SK-N-SH (cell line): ENCODE data around the gene MAB21L3. TPM values are rescaled to one million over a fixed set of nuclear protein-coding genes. Genes with fewer than 3 reads are reported as not detected.

Source experiments
- CTCF ChIA-PET: fragments of 300-600, 350-600 bp; formaldehyde crosslinking; extraction: SDS; loops from one replicate; lab custom pipeline; 2021; lab: Yijun Ruan, JAX
- POLR2A ChIA-PET: fragments of 350-600 bp; sonication (Branson Sonifier 250); formaldehyde crosslinking; extraction: SDS; loops from one replicate; lab custom pipeline; 2020; ENCODE audit warnings: antibody characterized with exemption, inconsistent platforms; lab: Yijun Ruan, JAX
- DNase-seq: peaks from one replicate; pipeline ENCODE4 v3.0.0; 2012
- H2AFZ ChIP-seq: fragments of 200-600 bp; sonication (generic); 2 replicates; pipeline ENCODE4 v1.8.1; 2016; ENCODE audit warnings: antibody characterized with exemption, mild to moderate bottlenecking, low read depth
- H3F3A ChIP-seq: fragments of 200-600 bp; sonication (generic); replicated peaks from 2 replicates; pipeline ENCODE3; 2016; ENCODE audit warnings: antibody characterized with exemption, mild to moderate bottlenecking; ENCODE audit not compliant: insufficient read depth
- H3K27ac ChIP-seq, 2 experiments: fragments of 200-500 bp in 1 of 2; fragments of 200-600 bp in 1 of 2; sonication (Bioruptor generic) in 1 of 2; sonication (generic), shearing (Covaris generic) in 1 of 2; 2 replicates each; pipeline versions ENCODE4 v1.5.1 to v1.6.1; 2014 to 2016; ENCODE audit warnings: low read depth in 2 of 2, inconsistent platforms in 1 of 2, low read length in 1 of 2, mild to moderate bottlenecking in 1 of 2, mixed read lengths in 1 of 2
- H3K27me3 ChIP-seq: fragments of 200-600 bp; sonication (generic), shearing (Covaris generic); 2 replicates; pipeline ENCODE4 v1.6.1; 2016; ENCODE audit warnings: mixed run types; ENCODE audit not compliant: insufficient read depth
- H3K36me3 ChIP-seq, 2 experiments: fragments of 200-500 bp in 1 of 2; fragments of 200-600 bp in 1 of 2; sonication (Bioruptor generic) in 1 of 2; sonication (generic) in 1 of 2; replicated peaks in 1 of 2; 2 replicates each; pipeline versions ENCODE3 to v1.5.1; 2014 to 2016; ENCODE audit warnings: low read length in 1 of 2, mild to moderate bottlenecking in 1 of 2; ENCODE audit not compliant: insufficient read depth in 2 of 2, control insufficient read depth in 1 of 2
- H3K4me1 ChIP-seq, 2 experiments: fragments of 200-500 bp in 1 of 2; fragments of 200-600 bp in 1 of 2; sonication (Bioruptor generic) in 1 of 2; sonication (generic), shearing (Covaris generic) in 1 of 2; 2 replicates each; pipeline versions ENCODE4 v1.5.1 to v1.6.1; 2014 to 2016; ENCODE audit warnings: low read depth in 1 of 2, low read length in 1 of 2, mixed run types in 1 of 2; ENCODE audit not compliant: insufficient read depth in 2 of 2, control insufficient read depth in 1 of 2
- H3K4me2 ChIP-seq: fragments of 200-600 bp; sonication (generic), shearing (Covaris generic); 2 replicates; pipeline ENCODE4 v1.6.1; 2017; ENCODE audit warnings: mixed run types
- H3K4me3 ChIP-seq, 2 experiments: fragments of 200-500 bp in 1 of 2; fragments of 200-600 bp in 1 of 2; sonication (Bioruptor generic) in 1 of 2; sonication (generic), shearing (Covaris generic) in 1 of 2; 2 replicates each; pipeline versions ENCODE4 v1.5.1 to v1.8.1; 2014 to 2016; ENCODE audit warnings: low read depth in 2 of 2, inconsistent platforms in 1 of 2, low read length in 1 of 2, mild to moderate bottlenecking in 1 of 2, mixed read lengths in 1 of 2, moderate library complexity in 1 of 2
- H3K79me2 ChIP-seq: fragments of 200-600 bp; sonication (generic); 2 replicates; pipeline ENCODE4 v1.8.1; 2017; ENCODE audit warnings: mild to moderate bottlenecking; ENCODE audit not compliant: insufficient read depth
- H3K9ac ChIP-seq: fragments of 200-600 bp; sonication (generic); 2 replicates; pipeline ENCODE4 v1.6.1; 2017; ENCODE audit warnings: mixed run types
- H3K9me2 ChIP-seq: fragments of 200-600 bp; sonication (generic); 2 replicates; pipeline ENCODE4 v1.6.1; 2017; ENCODE audit warnings: mixed run types
- H3K9me3 ChIP-seq: fragments of 200-600 bp; sonication (generic); 2 replicates; pipeline ENCODE4 v1.6.1; 2017; ENCODE audit warnings: mixed run types, mild to moderate bottlenecking, moderate library complexity
- H4K20me1 ChIP-seq: fragments of 200-600 bp; sonication (generic); 2 replicates; pipeline ENCODE4 v1.6.1; 2017; ENCODE audit warnings: mild to moderate bottlenecking, mixed run types; ENCODE audit not compliant: insufficient read depth
- ELF1 ChIP-seq: IDR thresholded peaks from 2 replicates; pipeline ENCODE4 v1.4.0; 2012
- EP300 ChIP-seq, 2 experiments: IDR thresholded peaks; 2 replicates each; pipeline versions ENCODE4 v1.4.0 to v1.6.1; 2012; ENCODE audit warnings: borderline replicate concordance in 1 of 2, low read depth in 1 of 2, low read length in 1 of 2
- FOSL2 ChIP-seq: IDR thresholded peaks from 2 replicates; pipeline ENCODE4 v1.4.0; 2012; ENCODE audit warnings: low read depth, mild to moderate bottlenecking, moderate library complexity, borderline replicate concordance
- FOXJ3 ChIP-seq: sonication (generic); formaldehyde crosslinking; IDR thresholded peaks from 2 replicates; pipeline ENCODE4 v1.5.1; 2020; ENCODE audit warnings: mild to moderate bottlenecking, missing genetic modification reagents
- FOXM1 ChIP-seq: IDR thresholded peaks from 2 replicates; pipeline ENCODE4 v1.4.0; 2012; ENCODE audit warnings: low read depth, mild to moderate bottlenecking
- JUND ChIP-seq: IDR thresholded peaks from 2 replicates; pipeline ENCODE4 v1.4.0; 2012
- MAX ChIP-seq: IDR thresholded peaks from 2 replicates; pipeline ENCODE4 v1.4.0; 2012; ENCODE audit warnings: low read depth
- NFIC ChIP-seq: IDR thresholded peaks from 2 replicates; pipeline ENCODE4 v1.4.0; 2012; ENCODE audit warnings: borderline replicate concordance
- PBX3 ChIP-seq: IDR thresholded peaks from 2 replicates; pipeline ENCODE4; 2012
- POLR2AphosphoS5 ChIP-seq: IDR thresholded peaks from 2 replicates; pipeline ENCODE4 v1.6.1; 2012; ENCODE audit warnings: low read depth, low read length
- RAD21 ChIP-seq: IDR thresholded peaks from 2 replicates; pipeline ENCODE4 v1.6.1; 2012; ENCODE audit warnings: mild to moderate bottlenecking, low read length
- REST ChIP-seq: IDR thresholded peaks from 2 replicates; pipeline ENCODE4 v1.6.1; 2012; ENCODE audit warnings: mild to moderate bottlenecking, low read depth, low read length, moderate library complexity
- SIN3A ChIP-seq: IDR thresholded peaks from 2 replicates; pipeline ENCODE4 v1.6.1; 2012; ENCODE audit warnings: low read depth, mild to moderate bottlenecking, low read length, moderate library complexity, borderline replicate concordance
- USF1 ChIP-seq: IDR thresholded peaks from 2 replicates; pipeline ENCODE4 v1.4.0; 2012; ENCODE audit warnings: low read depth, borderline replicate concordance
- YY1 ChIP-seq: IDR thresholded peaks from 2 replicates; pipeline ENCODE4 v1.4.0; 2012; ENCODE audit warnings: low read depth, mild to moderate bottlenecking
- WGBS: methylation state at CpG from one replicate; pipeline ENCODE4 v1.1.6; 2017; ENCODE audit warnings: low lambda C conversion rate; 5-methylcytosine and 5-hydroxymethylcytosine counted together
- polyA plus RNA-seq, 3 experiments: library from polyadenylated mRNA; depleted of rRNA; stranded (reverse); fragments of >200 nt; gene quantifications; 2 replicates each; pipeline ENCODE4 v1.2.3, GENCODE V29; 2012

The MAB21L3 gene
- polyA plus RNA-seq, 1 of the 3 experiments (the other 2 are of a cell fraction) = not detected

- DNase-seq = no peak
- ChIA-PET CTCF (interaction anchor here (1.1 kb wide), 1 partner anchor 9 kb away, joined by 6 read pairs; no protein-coding TSS in a partner anchor), POLR2A (no interaction called here)
- peaks cover 0 to 24% of the 10 kb centered on the region in 2 experiments; a peak in 1 of 4 replicates for H3K4me1 ChIP-seq
- no peaks in the 10 kb centered on the region for H3K79me2 ChIP-seq
- H3K27ac ChIP-seq = no peak overlapping the region
- no peaks in the 10 kb centered on the region for H3K9me2 ChIP-seq
- no peaks in the 10 kb centered on the region for H3F3A ChIP-seq
- no peaks in the 10 kb centered on the region for H4K20me1 ChIP-seq
- WGBS = 16% methylated on average over 2 of the region's 2 CpGs
- H3K9me3 ChIP-seq = no peaks in the 10 kb centered on the region
- no peak overlapping the region for H3K4me3 ChIP-seq
- H3K36me3 ChIP-seq = no peaks in the 10 kb centered on the region
- no peaks in the 10 kb centered on the region for H3K27me3 ChIP-seq
- H2AFZ ChIP-seq = no peak overlapping the region
- no peak overlapping the region for H3K9ac ChIP-seq
- no peak overlapping the region for H3K4me2 ChIP-seq
- no peak for TF ChIP-seq EP300 (IDR thresholded peaks at IDR 0.05; ENCODE audit: borderline replicate concordance in 1 of 2, low read depth in 1 of 2, low read length in 1 of 2)
- TF ChIP-seq FOXJ3 (CRISPR knock-in tag) = no peak
- no peak for TF ChIP-seq MAX
- no peak for TF ChIP-seq ELF1
- no peak for TF ChIP-seq USF1
- TF ChIP-seq PBX3 = no peak
- TF ChIP-seq YY1 = no peak
These were observed 50.2 kb downstream of the MAB21L3 start for GRCh38 chr1:116161390-116161789.

GRCh38 chr1:116161877-116162390, 50.7 kb downstream of the MAB21L3 start:
- no peak overlapping the region for H3K27ac ChIP-seq
- no peak overlapping the region for H3K9ac ChIP-seq
- no peaks in the 10 kb centered on the region for H3K27me3 ChIP-seq
- H3K4me3 ChIP-seq = no peak overlapping the region
- H3K36me3 ChIP-seq = no peaks in the 10 kb centered on the region
- CTCF ChIA-PET = interaction anchor here (3.5 to 5.1 kb wide), 2 partner anchors 9 to 22 kb away, joined by 17 to 25 read pairs; no protein-coding TSS in a partner anchor
- H3K9me3 ChIP-seq = no peaks in the 10 kb centered on the region
- H3F3A ChIP-seq = no peaks in the 10 kb centered on the region
- POLR2A ChIA-PET = no interaction called here
- no peak overlapping the region for H3K4me2 ChIP-seq
- no peaks in the 10 kb centered on the region for H3K9me2 ChIP-seq
- H4K20me1 ChIP-seq = no peaks in the 10 kb centered on the region
- DNase-seq = no peak
- H2AFZ ChIP-seq = no peak overlapping the region
- peaks cover 0 to 26% of the 10 kb centered on the region in 2 experiments; a peak in 1 of 4 replicates for H3K4me1 ChIP-seq
- H3K79me2 ChIP-seq = no peaks in the 10 kb centered on the region
- no peak for TF ChIP-seq REST
- TF ChIP-seq JUND = no peak
- no peak for TF ChIP-seq SIN3A
- no peak for TF ChIP-seq NFIC
- TF ChIP-seq POLR2AphosphoS5 = no peak
- no peak for TF ChIP-seq RAD21
- no peak for TF ChIP-seq FOSL2
- no peak for TF ChIP-seq FOXM1
- TF ChIP-seq FOXJ3 (CRISPR knock-in tag) = no peak
